SK-N-MC (cell line): ENCODE results near the gene KDM6A.
"Not testable (repeated sequence)": the region's sequence is repeated elsewhere in the genome, so short reads cannot be mapped to it uniquely, and the experiment has no call there.

Experiments
- EZH2 ChIP-seq: fragments of 200-600 bp; sonication (generic); IDR thresholded peaks from one replicate; pipeline ENCODE4 v1.6.1; 2017; ENCODE audit warnings: antibody characterized with exemption
- FOXP2 ChIP-seq: optimal IDR thresholded peaks from 2 replicates; pipeline ENCODE3; 2011; ENCODE audit warnings: mild to moderate bottlenecking, moderate library complexity; ENCODE audit not compliant: insufficient read depth; ENCODE audit errors: extremely low read length, control extremely low read depth
- POLR2AphosphoS5 ChIP-seq: IDR thresholded peaks from 2 replicates; pipeline ENCODE4 v1.6.1; 2012; ENCODE audit warnings: mild to moderate bottlenecking, low read depth, low read length, borderline replicate concordance

GRCh38 chrX:44850891-44851290 lies 22.1 kb upstream of the KDM6A start:
- not testable (repeated sequence) for TF ChIP-seq EZH2, POLR2AphosphoS5, FOXP2
